GM18909 (cell line): Measurements from ENCODE around the gene BAG5.
"Not testable (repeated sequence)": the region's sequence is repeated elsewhere in the genome, so short reads cannot be mapped to it uniquely, and the experiment has no call there.

Experiments
- ATAC-seq: cut with Tn5 transposase; IDR thresholded peaks from one replicate; pipeline ENCODE4 v1.9.1; 2021; ENCODE audit warnings: mild to moderate bottlenecking; ENCODE audit not compliant: unreplicated experiment, poor library complexity

BAG5 gene

DNA sequence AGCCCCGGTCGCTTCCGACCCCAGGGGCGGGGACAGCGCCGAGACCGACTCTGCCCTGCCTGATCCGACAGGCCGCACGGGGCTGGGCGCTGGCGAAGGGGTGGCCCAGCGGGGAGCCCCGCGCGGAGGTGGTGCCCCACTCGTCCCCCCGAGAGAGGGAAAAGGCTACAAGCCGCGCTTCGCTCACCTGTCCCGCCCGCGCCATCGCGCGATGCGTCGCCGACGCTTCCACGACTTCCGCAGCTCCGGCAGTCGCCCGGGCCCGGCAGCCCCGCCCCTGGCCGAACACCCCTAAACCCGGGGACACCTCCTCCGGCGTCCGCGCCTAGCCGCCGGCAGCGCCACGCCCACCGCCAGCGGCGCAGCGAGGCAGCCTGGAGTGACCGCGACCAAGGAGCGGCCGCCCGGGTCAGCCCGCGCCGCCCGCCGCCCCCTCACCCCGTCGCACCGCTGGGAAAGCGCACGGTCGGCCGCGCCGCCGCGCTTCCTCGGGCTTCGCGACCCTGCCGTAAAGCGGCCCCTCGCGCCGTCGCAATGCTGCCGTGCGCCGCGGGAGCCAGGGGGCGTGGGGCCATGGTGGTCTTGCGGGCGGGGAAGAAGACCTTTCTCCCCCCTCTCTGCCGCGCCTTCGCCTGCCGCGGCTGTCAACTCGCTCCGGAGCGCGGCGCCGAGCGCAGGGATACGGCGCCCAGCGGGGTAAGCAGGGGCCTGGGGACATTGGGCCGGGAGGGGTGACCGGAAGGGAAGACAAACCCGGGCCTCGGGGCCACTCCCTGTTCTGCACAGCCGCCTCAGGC, at the start of gene BAG5, which contains the start of gene COA8:
Gene BAG5, minus strand, starts transcription at position 229 of the 797 bp plus-strand sequence. CDS start 1,493 bp downstream, outside the sequence.
Gene COA8, plus strand, starts transcription at position 532 of the 797 bp plus-strand sequence. Its CDS starts 42 bp downstream, at position 574.
- ATAC-seq: peak; percentile 74

DNA sequence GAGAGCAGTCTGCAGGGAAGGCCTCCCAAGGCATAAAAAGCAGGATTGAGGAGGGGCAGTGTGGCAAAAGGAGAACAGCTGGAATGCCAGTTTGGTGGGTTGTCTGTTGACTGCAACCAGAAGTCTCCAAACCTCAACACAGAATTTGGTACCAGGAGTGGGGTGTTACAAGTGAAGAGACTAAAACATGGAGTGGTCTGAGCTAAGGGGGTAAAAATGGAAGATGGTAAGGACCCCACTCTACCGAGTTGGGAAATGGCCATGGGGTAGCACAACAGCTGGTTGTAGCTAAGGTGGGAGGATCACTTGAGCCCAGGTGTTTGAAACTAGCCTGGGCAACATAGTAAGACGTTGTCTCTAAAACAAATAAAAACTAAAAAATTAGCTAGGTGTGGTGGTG, 48.8 kb upstream of the BAG5 start:
- ATAC-seq: no peak

- ATAC-seq: not testable (repeated sequence)
Measured at GRCh38 chr14:103609081-103609480, 46.6 kb upstream of the BAG5 start.

DNA sequence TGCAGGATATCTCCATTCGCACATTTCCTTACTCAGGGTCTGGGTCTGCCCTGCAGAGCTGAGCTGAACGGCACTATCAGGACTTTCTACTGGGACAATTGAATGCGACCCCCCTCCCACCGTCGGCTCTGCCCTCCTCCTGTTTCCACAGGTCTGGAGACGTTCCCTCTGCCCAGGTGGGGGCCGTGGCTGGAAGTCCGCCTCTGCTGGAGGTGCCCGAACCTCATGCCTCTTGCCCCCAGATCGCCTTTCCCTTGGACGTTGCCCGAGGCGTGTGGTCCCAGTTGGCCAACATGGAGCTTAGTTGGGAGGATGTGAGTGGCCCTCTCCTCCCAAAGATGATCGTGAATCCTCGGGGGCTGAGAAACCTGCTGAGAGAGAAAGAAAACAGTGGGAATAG, 45.4 kb upstream of the BAG5 start:
- ATAC-seq: no peak

- peak; percentile 59 for ATAC-seq
Measured at GRCh38 chr14:103606963-103607668, 44.7 kb upstream of the BAG5 start.

DNA sequence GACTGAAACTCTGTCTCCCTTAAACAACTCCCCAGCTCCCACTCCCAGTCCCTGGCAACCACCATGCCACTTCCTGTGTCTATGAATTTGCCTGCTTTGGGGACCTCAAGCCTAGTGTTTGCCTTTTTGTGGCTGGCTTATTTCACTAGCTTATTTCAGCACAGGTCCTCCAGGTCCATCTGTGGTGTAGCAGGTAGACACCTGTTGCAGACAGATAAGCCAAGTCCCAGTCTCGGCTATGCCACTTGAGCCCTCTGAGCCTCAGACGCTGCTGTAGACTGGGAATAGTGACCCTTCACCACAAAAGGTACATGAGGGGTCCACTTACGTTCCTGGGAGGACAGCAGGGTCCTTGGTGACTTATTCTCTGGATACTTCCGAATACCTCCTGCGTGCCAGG, 42.2 kb upstream of the BAG5 start:
- no peak for ATAC-seq

DNA sequence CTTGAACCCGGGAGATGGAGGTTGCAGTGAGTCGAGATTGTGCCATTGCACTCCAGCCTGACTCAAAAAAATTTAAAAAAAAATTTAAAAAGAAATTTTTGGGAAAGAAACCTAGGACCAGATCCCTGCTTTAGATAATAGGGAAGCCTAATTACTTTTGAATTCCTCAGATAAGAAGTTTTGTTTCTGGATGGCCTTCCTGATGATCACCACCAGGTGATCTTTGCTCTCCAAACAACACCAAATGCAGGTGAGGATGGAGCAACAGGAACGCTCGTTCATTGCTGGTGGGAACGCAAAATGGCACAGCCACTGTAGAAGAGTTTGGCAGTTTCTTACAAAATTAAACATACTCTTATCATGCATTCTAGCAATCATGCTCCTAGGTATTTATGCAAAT, 38.0 kb upstream of the BAG5 start:
- no peak for ATAC-seq

DNA sequence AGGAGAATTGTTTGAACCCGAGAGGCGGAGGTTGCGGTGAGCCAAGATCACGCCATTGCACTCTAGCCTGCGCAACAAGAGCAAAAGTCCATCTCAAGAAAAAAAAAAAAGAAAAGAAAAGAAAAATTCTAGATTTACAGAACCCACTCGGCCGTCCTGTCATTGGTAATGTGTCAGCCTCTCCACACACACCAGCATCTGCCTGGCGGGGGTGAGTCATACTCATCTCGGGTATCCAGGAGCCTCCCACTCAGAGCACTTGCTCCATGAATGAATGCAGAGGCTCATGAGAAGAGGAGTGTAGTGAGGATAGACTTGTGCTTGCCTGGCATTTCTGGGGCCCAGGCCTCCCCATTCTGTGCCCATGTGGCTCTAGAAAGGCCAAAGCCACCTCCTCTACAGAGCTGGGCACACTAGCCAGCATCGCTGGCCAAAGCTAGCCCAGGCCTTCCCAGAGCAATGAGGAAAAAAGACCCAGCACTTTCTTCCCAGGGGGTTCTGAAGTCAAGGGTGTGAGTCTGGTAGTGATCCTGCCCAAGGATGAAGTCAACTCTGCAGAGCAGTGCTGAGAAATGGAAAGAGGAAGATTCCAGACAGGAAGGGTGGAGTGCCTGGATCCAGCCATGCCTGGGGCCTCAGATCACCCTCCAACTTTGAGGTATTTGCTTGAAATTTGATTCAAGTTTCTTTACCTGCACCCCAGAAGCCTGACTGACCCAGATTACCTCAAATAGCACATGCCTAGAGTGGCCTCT, 35.3 kb upstream of the BAG5 start:
- no peak for ATAC-seq

DNA sequence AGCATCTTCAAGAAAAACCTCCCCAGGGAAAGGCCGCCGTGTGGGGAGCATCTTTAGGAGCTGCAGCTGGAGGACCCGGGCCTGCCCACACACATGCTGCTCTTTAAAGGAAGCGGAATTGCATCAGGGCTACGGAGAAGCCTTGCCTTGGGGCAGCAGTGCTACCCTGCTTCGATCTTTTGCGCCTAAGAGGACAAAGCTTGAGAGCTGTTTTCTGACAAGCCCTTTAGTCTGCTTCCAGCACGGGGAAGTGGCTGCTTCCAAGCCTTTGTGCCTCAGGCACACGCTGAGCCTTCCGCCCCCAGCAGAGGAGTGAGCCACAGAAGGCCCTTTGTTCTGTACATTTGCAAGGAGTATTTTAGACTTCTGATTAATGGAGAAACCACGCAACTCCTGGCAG, 31.8 kb upstream of the BAG5 start:
- ATAC-seq: no peak

DNA sequence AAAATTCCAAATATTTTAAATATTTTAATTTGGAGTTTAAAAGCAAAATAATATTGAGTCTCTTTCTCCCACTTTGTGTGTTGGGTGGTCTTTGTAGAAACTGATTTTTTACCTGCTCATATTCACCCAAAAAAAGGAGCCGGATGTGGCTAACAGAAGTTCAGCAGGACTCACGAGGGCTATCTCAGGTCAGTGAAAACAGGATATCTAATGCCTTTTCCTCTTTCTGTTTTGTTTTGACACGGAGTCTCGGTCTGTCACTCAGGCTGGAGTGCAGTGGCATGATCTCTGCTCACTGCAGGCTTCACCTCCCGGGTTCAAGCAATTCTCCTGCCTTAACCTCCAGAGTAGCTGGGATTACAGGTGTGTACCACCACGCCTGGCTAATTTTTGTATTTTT, 31.1 kb upstream of the BAG5 start:
- ATAC-seq: peak; percentile 83

DNA sequence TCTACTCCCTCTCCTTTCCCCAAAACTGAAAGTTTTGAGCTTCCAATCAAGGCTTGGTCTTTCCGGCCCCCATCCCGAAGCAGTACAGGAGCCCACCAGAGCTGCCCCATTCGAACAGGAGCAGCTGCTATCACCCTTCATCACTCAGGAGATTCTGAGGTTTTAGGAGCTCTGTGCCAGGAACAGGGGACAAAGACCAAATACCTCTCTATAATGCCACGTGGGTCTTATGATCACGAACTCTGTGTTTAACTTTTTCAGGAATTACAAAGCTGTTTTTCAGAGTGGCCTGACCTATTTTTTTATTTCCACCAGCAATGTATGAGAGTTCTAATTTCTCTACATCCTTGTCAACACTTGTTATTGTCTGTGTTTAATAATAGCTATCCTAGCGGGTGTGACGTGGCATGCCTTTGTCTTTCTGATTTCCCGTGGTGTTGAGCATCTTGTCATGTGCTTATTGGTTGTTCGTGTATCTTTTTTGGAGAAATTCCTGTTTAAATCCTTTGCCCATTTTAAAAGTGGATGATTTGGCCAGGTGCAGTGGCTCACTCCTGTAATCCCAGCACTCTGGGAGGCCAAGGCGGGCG, 22.0 kb upstream of the BAG5 start:
- no peak for ATAC-seq

- no peak for ATAC-seq
Measured at GRCh38 chr14:103581954-103582703, 19.7 kb upstream of the BAG5 start.

- no peak for ATAC-seq
Measured at GRCh38 chr14:103581206-103581605, 18.7 kb upstream of the BAG5 start.

DNA sequence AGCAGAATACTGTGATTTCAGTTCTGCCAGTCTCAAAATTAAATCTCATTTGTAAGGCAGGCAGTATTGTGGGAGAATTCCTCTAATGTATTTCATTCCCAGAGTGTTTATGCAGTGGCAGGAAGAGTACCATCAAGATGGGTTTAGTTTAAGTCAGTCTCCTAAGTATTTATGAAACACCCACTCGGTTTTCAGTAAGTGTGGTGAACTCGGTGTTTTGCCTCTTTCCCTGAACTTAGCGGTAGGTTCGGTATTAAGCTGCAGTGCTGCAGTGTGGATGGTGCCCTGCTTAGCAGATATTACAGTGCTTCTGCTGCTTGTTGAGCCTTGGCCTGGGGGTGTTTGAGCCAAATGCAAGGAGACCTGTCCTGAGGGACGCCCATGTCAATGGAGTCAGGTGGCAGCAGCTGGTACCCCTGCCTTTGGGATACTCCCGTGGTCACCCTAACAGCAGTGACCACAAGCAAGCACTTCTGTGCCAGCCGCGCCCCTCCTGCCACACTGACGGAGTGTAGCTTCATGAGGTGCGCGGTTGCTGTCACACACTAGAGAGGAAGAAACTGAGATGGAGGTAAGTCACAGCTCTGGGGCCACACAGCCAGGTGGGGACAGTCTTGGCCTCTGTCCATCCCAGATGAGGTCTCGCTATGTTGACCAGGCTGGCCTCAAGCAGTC, 16.1 kb upstream of the BAG5 start:
- no peak for ATAC-seq

DNA sequence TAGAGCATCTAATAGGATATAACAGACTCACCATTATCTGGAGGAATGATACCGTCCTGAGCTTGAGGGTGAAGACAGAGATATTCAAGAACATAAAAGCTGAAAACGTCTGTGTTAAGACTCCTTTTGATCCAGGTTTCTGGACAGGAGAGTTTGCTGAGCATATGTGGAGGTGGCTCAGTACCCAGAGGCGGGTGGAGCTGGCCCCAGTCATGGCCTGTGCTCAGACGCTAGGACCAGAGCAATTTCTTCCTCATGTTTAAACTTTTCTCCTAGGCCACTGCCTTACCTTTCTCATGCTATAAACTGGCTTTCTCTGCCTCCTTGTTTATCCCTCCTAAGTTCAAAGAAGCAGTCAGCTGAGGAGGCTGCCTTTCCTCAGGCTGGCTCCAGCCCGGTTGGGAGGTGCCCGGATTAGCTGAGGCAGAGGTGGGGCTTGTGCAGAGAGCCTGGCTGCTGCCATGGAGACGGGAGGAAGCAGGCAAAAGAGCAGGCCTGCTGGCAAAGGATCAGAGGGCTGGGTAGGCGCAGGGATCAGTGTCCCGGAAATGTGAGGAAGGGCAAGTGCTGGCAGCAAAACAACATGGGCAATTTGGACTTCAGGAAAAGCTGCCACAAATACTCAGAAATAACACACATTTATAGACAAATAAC, 14.0 kb upstream of the BAG5 start:
- no peak for ATAC-seq

DNA sequence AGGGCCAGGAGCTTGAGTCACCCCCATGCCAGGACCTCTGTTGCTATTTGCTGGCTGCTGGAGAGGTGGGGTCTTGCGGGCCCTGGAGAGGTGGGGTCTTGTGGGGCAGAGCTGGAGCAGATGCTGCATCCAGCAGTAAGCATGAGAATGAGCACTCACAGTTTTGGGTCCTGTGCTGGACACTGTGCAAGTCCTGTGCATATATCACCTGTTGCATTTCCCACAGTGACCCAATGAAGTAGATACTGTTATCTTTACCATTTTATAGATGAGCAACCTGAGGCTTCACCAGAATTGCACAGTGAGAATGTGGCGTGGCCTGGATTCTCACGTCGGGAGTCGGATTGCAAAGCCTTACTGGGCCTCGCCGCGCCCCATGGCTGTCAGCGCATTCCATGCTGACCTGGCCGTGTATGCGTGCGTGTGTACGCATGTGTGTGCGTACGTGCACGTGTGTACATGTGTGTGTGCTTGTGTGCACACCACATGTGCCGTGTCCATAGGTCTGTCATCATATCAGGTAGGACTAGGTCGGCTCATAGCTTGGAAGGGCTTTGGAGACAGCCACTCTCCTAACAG, 12.3 kb upstream of the BAG5 start:
- ATAC-seq: no peak

GRCh38 chr14:103574104-103574503, 11.6 kb upstream of the BAG5 start:
- ATAC-seq: no peak

GRCh38 chr14:103569408-103569807, 7.0 kb upstream of the BAG5 start:
- ATAC-seq: no peak
